ENCODE data around the gene BTD.

The BTD gene

GRCh38 chr3:15649858-15650257, 48.3 kb downstream of the BTD start:
- no peak for ATAC-seq
- TF ChIP-seq RARB (CRISPR knock-in tag; IDR thresholded peaks at IDR 0.05) = no peak
- no peak for TF ChIP-seq ZC3H10 (CRISPR knock-in tag; IDR thresholded peaks at IDR 0.05)
- no peak for TF ChIP-seq CSRNP3 (CRISPR knock-in tag; IDR thresholded peaks at IDR 0.05)
- no peak for TF ChIP-seq ARNTL (CRISPR knock-in tag; IDR thresholded peaks at IDR 0.05; ENCODE audit: borderline replicate concordance, low read depth)
- TF ChIP-seq ZNF8 (CRISPR knock-in tag; IDR thresholded peaks at IDR 0.05) = no peak
- TF ChIP-seq TOX (CRISPR knock-in tag; IDR thresholded peaks at IDR 0.05; ENCODE audit: borderline replicate concordance) = no peak
- no peak for TF ChIP-seq TCF4 (CRISPR knock-in tag; IDR thresholded peaks at IDR 0.05; ENCODE audit: borderline replicate concordance)
- TF ChIP-seq ESRRG (CRISPR knock-in tag; IDR thresholded peaks at IDR 0.05) = no peak
- no peak for TF ChIP-seq CREB5 (CRISPR knock-in tag; IDR thresholded peaks at IDR 0.05; ENCODE audit: low read depth)
- TF ChIP-seq TSHZ2 (CRISPR knock-in tag; IDR thresholded peaks at IDR 0.05) = no peak
- TF ChIP-seq BACH2 (CRISPR knock-in tag; IDR thresholded peaks at IDR 0.05; ENCODE audit: borderline replicate concordance) = no peak
- TF ChIP-seq ISL1 (CRISPR knock-in tag; IDR thresholded peaks at IDR 0.05) = no peak
- TF ChIP-seq GLIS3 (CRISPR knock-in tag; IDR thresholded peaks at IDR 0.05) = no peak

GRCh38 chr3:15651396-15651795, 49.9 kb downstream of the BTD start:
- no peak for ATAC-seq
- TF ChIP-seq GLIS3 (CRISPR knock-in tag; IDR thresholded peaks at IDR 0.05) (no peak), SNAI2 (CRISPR knock-in tag; IDR thresholded peaks at IDR 0.05) (no peak), POU6F1 (CRISPR knock-in tag; IDR thresholded peaks at IDR 0.05; ENCODE audit: borderline replicate concordance, low read depth) (no peak)

GRCh38 chr3:15653321-15653720, 51.8 kb downstream of the BTD start:
- ATAC-seq = no peak; the same call in 2 of the 3 replicates
- no peak for TF ChIP-seq OSR1 (CRISPR knock-in tag; IDR thresholded peaks at IDR 0.05)
- no peak for TF ChIP-seq PATZ1 (CRISPR knock-in tag; IDR thresholded peaks at IDR 0.05; ENCODE audit: borderline replicate concordance)
- no peak for TF ChIP-seq ZFP30 (CRISPR knock-in tag; IDR thresholded peaks at IDR 0.05)
- TF ChIP-seq CSDC2 (CRISPR knock-in tag; IDR thresholded peaks at IDR 0.05) = no peak
- TF ChIP-seq TSHZ2 (CRISPR knock-in tag; IDR thresholded peaks at IDR 0.05) = no peak

All from SK-N-SH treated with all-trans-retinoic acid at 6 μM for 48 hours (cell line).